HUES64 (cell line): ENCODE measurements around the gene TEX36.

Source experiments
- H3K27ac ChIP-seq: 2 replicates; pipeline ENCODE4 v1.7.0; 2013; ENCODE audit warnings: low read depth, low read length, inconsistent platforms
- H3K27me3 ChIP-seq: 2 replicates; pipeline ENCODE4 v1.6.1; 2013; ENCODE audit warnings: mild to moderate bottlenecking, low read length; ENCODE audit not compliant: insufficient read depth
- H3K36me3 ChIP-seq: 2 replicates; pipeline ENCODE4 v1.6.1; 2013; ENCODE audit warnings: mild to moderate bottlenecking, low read length; ENCODE audit not compliant: insufficient read depth
- H3K4me1 ChIP-seq: 2 replicates; pipeline ENCODE4 v1.6.1; 2013; ENCODE audit warnings: mild to moderate bottlenecking, low read length, moderate library complexity; ENCODE audit not compliant: insufficient read depth
- H3K4me3 ChIP-seq: 2 replicates; pipeline ENCODE4 v1.5.1; 2013; ENCODE audit warnings: mild to moderate bottlenecking, low read length, moderate library complexity
- H3K9ac ChIP-seq: 2 replicates; pipeline ENCODE4 v1.6.1; 2013; ENCODE audit warnings: mild to moderate bottlenecking, low read depth, low read length
- H3K9me3 ChIP-seq: 2 replicates; pipeline ENCODE4 v1.6.1; 2013; ENCODE audit warnings: low read depth, low read length; ENCODE audit not compliant: insufficient read depth
- WGBS: fragments of 150-250, 120-280 bp; methylation state at CpG from one replicate; pipeline ENCODE4 v1.1.7; 2013; ENCODE audit warnings: missing lambda C conversion rate; 5-methylcytosine and 5-hydroxymethylcytosine counted together

Gene TEX36

DNA sequence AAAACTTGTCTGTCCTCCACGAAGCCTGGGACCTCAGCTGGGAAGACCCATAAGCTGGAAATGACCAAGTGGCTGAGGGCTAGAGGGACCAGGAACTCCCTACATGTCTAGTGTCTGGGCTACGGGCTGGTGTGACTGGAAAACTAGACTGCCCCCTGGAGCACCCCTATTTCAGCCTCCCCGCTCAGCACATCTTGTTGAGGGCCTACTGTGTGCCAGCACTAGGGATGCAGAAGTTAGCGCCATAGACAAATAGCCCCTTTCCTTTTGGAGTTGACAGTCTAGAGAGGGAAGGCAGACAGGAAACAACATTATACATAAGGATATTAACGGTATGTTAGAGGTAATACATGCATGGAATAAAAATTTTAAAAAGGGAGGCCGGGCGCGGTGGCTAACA is 74.5 kb downstream of the TEX36 start:
- no peak overlapping the region for H3K9ac ChIP-seq
- no peak overlapping the region for H3K27ac ChIP-seq
- 95% methylated on average over 8 of the region's 8 CpGs for WGBS
- H3K9me3 ChIP-seq = no peaks in the 10 kb centered on the region
- H3K4me3 ChIP-seq = no peak overlapping the region
- no peaks in the 10 kb centered on the region for H3K36me3 ChIP-seq
- no peaks in the 10 kb centered on the region for H3K27me3 ChIP-seq
- no peaks in the 10 kb centered on the region for H3K4me1 ChIP-seq

DNA sequence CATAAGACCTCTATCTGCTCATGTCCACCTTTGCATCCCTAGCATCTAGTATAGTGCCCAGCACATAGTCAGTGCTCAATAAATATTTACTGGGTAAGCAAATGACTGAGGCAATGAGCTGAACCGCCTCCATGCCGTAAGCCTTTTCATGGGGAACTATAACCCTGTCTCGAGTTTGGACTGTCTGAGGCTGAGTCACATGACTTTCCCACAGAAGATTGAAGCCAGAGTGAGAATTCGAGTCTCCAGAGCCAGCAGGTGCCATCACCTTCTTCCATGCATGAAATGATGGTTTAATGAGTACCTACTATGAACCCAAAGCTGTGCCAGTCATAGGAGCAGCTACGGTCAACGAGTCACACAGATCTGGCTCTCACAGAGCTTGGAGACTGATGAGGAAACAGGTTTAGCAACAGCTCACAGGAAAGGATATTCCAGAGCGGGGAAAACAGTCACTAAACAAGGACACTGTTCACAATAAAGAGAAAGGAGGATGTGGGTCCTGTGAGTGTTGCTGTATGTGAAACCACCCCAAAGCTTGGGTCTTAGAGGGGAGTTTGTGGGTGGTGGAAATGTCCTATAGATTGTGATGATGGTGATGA is 75.2 kb downstream of the TEX36 start:
- H3K9me3 ChIP-seq = no peaks in the 10 kb centered on the region
- no peak overlapping the region for H3K4me3 ChIP-seq
- H3K36me3 ChIP-seq = no peaks in the 10 kb centered on the region
- H3K27ac ChIP-seq = no peak overlapping the region
- no peaks in the 10 kb centered on the region for H3K27me3 ChIP-seq
- no peaks in the 10 kb centered on the region for H3K4me1 ChIP-seq
- WGBS = 93% methylated on average over 7 of the region's 7 CpGs
- no peak overlapping the region for H3K9ac ChIP-seq

DNA sequence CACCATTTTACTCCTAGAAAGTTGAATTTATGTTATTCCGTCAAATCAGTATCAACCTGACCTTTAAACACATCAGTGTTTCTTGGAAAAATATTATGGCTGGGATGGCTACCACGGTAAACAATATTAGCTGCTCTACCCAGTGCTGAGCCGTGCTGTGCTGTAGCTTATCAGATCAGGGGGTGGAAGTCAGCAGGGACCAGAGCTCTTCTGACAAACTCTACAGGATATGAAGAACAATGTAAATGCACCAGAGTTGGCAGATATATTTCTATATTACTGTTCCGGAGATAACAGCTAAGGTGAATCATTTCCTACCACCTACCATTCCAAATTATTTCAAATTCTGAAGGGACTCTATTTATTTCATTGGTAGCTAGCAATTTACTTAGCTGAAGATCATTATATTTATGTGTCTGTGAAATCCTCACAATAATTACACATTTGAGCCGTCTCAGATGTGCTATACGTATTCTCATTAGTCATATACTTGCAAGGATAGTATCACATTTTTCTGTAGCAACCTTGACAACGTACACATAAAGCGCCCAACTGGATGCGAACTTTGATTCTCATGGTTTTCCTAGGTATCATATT is 76.5 kb downstream of the TEX36 start:
- no peaks in the 10 kb centered on the region for H3K4me1 ChIP-seq
- no peak overlapping the region for H3K4me3 ChIP-seq
- WGBS = 95% methylated on average over 8 of the region's 9 CpGs
- no peak overlapping the region for H3K9ac ChIP-seq
- H3K36me3 ChIP-seq = no peaks in the 10 kb centered on the region
- H3K9me3 ChIP-seq = no peaks in the 10 kb centered on the region
- H3K27ac ChIP-seq = no peak overlapping the region
- H3K27me3 ChIP-seq = no peaks in the 10 kb centered on the region
